Stimulated activated CD8-positive, alpha-beta memory T cell treated with anti-CD3 and anti-CD28 coated beads, Interleukin-2, amount 100 ng/mL, for 48 hours (primary cell): ENCODE results near the gene TNPO1.
"Not testable (repeated sequence)": the region's sequence is repeated elsewhere in the genome, so short reads cannot be mapped to it uniquely, and the experiment has no call there.

Experiments
- DNase-seq, 2 donors: peaks; one replicate each; pipeline ENCODE4 v3.0.0-alpha.2; 2020; ENCODE audit warnings: low read depth in 2 of 2

The TNPO1 gene

DNA sequence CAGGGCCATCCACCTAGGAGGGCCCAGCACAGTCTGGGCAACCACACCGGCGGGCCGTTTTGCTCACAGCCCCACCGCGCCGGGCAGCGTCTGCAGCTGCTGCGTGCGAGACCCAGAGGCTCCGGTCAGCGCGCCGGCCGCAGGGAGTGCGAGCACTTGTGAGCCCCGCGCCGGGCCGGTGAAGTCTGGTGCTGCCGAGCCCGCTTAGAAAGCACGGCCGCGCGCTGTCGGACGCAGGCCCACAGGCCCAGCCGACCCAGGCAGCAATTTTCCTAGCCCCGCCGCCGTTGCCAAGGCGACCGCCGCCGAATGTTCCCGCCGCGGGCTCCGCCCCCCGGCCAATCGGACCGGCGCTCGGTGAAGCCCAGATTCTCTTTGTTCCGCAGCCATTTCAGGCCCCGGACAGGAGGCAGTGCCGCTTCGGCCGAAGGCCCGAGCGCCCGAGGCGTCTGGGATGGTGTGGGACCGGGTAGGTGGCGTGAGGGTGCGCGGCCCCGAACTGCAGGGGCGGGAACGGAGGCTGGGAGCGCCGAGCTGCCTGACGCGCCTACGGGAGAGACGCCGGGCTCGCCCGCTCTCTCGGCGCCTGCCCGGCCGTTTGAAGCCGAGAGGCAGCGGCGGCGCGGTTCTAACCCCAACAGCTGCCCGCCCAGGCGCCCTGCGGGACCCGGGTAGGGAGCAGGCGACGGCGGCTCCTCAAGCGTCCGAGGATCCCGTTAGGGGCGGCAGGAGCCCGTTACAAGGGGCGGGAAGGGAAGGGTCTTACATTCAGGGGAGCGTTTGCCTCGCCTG lies at the start of gene TNPO1:
TSS of gene TNPO1 (plus strand) at position 378 of the 792 bp plus-strand sequence. CDS start at position 455, 77 bp downstream.
- peak; percentile 77 to 82 for DNase-seq

DNA sequence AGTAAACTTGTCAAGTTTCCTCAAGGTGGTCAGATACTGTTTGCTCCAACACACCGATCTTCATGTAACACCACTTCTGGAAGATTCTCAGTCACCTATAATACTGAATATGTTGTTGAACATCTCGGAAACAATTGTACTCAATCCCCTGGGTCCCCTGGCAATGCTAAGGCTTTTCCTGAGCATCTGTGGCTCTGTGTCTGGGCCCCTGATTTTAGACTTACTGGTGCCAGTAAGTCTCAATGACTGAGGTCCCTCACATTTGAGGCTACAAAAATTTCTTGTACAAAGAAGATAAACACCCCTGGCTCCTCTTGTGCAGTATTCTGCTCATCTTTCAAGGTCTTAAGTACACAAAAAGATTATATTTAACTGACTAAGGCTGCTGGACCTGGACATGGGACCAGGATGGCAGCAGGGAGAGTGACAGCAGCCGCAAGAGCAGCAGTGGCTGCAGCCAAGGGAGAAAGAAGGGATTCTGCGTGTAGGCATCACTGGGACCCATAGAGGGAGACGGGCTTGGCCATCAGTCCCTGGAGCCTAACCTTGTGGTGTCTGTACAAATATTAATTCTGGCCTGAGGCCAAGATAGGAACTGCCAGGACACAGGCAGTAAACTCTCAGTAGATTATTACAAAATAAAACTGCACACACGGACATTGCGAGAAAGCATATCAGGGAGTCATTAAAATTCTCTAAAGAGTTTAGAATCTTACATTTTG lies 49.0 kb upstream of the TNPO1 start:
- DNase-seq = no peak

DNA sequence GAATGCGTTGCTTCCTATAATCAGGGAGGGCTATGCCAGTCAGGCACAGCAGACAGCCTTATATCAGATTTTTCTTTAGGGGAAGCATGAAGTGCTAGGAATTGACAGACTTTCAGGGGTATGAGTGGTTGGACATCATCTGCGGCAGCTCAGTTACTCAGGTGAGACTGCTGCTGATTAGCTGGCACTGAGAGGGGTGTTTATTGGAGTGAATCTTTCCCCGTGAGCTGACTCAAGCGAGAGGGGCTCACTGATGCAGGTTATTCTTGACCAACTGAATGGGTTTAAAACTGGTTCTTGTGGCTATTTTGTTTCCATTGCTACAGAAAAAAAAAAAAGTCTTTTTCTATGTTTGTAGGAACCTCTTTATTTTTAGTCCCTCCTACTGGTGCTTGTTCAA lies 46.2 kb upstream of the TNPO1 start:
- DNase-seq = no peak

DNA sequence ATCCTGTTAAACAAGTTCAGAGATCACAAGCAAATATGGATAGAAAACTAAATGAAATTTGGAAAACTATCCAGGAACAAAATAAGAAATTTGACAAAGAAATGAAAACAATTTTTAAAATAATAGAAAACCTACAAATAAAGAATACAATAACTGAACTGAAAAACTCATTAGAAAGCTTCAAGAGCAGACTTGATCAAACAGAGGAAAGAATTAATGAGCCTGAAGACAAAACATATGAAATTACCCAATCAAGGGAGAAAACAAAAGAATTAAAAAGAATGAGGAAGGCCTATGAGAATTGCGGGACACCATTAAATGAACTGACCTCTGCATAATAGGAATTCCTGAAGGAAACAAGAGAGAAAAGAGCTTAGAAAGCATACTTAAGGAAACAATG lies 39.8 kb upstream of the TNPO1 start:
- DNase-seq = no peak

DNA sequence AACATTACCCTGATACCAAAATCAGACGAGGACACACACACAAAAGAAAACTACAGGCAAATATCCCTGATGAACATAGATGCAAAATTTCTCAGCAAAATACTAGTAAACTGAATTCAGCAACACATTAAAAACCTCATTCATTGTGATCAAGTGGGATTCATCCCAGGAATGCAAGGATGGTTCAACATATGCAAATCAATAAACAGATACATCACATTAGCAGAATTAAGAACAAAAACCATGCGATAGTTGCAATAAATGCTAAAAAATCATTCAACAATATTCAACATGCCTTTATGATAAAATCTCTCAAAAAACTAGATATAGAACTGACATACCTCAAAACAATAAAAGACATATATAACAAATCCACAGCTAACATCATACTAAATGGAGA lies 36.9 kb upstream of the TNPO1 start:
- no peak for DNase-seq

DNA sequence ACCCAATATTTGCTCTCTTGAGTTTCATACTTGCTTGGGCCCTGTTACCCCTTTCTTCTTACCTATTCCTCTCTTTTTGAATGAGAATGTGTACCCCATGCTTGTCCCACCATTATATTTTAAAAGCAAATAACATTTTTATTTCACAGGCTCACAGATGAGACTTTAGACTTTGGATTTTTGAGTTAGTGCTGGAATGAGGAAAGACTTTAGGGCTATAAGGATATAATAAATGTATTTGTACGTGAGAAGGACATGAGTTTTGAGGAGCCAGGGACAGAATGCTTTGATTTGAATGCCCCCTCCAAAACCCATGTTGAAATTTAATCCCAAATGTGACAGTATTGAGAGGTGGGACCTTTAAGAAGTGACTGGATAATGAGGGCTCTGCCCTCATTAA lies 33.1 kb upstream of the TNPO1 start:
- DNase-seq = no peak

DNA sequence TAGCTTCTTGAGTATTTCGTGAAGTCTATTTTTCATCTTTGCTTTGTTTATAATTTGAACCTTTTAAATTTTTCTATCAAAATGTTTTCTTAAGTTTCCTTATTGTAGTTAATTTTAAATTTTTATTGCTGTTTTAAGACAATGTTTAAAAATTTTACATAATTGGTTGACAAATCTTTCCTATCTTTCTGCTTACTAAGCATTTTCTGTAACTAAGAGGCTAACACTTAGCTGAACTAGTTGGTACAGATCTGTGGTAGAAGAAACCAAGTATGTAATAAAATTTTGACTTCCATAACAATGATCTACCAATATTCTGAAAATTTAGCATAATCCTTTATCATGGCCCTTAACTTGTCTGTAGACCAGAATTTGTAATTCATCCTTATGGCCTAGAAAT lies 32.3 kb upstream of the TNPO1 start:
- no peak for DNase-seq

DNA sequence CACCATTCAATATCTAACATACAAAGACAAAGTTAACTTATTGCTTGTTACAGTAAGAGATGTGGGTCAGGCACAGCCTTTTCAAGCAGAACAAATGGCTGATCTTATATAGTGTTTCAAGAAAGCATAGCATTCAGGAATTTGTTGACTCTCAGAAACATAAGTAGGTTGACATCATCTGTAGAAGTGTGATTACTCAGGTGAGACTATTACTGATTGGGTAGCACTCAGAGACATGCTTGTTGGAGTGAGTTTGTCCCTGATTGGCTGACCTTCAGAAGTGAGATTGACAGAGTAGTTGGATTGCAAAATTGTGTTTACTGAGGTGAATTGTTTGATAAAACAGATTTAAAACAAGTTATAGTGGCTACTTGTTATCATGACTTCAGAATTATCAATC lies 30.7 kb upstream of the TNPO1 start:
- no peak for DNase-seq

DNA sequence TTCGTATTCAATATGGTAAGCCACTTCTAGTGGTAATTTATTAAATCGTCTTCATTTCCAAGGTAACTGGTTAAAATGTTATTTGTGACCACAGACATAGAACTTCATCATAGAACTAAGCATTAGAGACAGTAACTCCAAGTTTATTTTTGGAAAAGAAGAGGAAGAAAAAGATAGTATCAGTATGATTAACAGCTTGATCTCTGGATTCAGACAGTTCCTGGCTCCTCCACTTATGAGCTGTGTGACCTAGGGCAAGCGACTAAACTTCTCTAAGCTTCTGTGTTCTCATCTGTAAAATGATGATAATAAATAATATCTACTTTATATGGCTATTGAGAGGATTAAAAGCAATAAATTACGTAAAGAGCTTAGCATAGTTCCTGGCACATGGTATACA lies 29.8 kb upstream of the TNPO1 start:
- DNase-seq = no peak

DNA sequence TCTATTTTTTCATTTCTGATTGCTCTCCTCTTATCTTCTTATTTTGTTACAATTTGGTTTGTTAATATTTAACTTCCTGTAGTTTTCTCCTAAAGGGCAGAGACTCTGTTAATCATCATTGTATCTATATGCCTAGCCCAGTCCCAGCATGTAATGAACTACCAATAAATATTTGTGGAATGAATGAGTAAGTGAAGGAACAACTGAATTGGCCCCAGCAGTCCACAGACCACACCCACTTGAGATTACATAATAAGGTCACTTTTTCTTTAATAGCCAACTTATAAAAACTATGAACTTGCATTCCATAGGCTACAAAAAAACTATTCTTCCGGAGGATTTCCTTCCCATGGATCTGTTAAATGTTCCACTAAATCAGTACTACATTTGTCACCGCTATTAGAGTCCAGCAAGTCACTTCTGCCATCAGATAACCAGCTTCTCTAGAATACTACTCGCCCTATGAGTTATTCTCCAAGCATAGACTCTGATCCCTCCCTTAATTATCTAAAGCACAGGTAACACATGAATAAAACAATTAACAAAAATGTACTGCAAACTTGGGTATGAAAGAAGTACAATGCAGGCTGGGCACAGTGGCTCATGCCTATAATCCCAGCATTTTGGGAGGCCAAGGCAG lies 27.5 kb upstream of the TNPO1 start:
- no peak for DNase-seq

DNA sequence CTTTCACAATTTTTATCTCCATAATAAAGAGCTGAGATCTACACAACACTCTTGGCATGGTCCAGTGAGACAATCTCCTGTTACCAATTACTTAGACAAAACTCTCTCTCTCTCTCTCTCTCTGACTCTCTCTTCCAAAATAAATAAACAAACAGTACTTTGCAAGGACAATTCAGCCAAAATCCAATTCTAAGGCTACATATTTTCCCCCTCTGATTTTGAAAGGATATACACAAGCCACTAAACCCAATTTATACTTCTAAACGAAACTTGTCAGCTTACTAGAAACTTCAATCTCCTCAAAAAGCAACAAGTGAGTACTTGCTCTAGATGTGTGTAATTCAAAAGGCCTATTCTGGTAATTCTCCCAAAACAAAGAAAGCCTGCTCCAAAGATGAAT lies 26.3 kb upstream of the TNPO1 start:
- no peak for DNase-seq

DNA sequence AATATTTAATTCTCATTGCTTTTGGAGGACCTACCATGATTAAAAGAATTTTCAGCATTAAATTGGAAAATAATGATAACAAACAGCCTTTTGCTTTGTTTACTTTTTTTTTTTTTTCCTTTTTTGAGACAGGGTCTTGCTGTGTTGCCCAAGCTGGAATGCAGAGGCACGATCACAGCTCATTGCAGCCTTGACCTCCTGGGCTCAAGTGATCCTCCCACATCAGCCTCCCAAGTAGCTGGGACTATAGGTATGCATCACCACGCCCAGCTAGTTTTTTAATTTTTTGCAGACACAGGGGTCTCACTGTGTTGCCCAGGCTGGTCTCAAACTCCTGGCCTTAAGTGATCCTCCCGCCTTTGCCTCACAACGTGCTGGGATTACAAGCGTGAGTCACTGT lies 23.8 kb upstream of the TNPO1 start:
- DNase-seq = not testable (repeated sequence)

DNA sequence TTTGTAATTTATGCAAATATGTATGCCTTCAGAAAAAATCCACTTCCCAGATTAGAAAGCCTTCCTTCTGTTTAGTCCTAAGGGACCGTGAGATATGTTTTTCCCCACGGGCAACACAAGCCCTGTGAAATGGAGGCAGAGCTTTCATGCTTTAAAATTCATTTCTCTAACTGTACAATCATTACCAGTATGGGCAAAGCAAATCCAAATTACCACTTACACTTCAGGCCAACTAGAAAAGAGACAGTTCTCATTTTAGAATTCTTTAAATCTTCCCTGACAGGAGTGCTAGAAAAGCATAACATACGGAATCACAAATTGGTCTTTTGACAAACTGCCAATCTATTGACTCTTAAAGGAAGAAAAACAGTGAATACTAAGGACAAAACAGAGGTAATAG lies 20.5 kb upstream of the TNPO1 start:
- DNase-seq = no peak

DNA sequence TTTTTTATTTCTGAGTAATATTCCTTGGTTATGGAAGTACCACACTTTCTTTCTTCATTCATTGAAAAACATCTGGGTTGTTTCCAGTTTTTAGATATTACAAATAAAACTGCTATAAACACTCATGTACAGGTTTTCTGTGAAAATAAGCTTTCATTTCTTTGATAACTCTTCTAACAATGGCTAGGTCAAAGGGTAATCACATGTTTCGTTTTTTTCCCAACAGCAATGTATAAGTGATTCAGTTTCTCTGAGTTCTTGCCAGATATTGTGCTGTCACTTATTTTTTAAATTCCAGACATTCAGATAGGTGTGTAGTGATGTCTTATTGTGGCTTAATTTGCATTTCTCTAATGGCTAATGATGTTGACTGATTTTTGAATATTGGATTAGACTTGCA lies 16.7 kb upstream of the TNPO1 start:
- DNase-seq = no peak

DNA sequence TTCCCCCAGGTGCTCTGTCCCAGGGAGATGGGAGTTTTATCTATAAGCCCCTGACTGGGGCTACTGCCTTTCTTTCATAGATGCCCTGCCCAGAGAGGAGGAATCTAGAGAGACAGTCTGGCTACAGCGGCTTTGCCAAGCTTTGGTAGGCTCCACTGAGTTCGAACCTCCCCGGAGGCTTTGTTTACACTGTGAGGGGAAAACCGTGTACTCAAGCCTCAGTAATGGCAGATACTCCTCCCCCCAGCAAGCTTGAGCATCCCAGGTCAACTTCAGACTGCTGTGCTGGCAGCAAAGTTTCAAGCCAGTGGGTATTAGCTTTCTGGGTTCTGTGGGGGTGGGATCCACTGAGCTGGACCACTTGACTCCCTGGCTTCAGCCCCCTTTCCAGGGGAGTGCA lies 7.8 kb upstream of the TNPO1 start:
- not testable (repeated sequence) for DNase-seq

DNA sequence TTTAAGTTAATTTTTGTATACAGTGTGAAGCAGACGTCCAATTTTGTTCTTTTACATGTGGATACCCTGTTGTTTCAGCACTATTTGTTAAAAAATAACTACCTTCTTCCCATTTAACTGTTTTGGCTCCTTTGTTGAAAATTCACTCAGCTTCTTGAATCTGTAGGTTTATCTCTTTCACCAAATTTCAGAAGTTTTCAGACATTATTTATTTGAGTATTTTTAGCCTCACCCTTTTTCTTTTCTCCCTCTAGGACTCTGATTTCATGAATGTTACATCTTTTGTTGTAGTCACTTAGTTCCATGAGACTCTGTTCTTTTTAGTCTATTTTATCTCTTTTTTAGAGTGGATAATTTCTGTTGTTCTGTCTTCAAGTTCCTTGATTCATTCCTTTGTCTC lies 4.6 kb upstream of the TNPO1 start:
- no peak for DNase-seq

DNA sequence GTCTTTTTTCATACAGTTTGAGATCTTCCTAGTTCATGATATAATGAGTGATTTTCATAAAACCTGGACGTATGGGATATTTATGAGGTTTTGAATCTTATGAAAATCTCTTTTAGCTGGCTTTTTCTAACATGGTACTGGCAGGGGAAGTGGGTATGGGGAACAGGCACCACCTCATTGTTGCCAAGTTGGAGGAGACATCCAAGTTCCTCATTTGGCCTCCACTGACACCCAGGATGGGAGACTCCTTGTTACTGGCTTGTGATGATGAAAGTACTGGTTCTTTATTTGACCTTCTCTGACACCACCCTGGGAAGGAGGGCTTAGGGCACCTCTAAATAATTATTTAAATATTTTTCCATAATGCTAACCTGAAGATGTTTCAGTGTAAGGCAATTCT lies 4.0 kb upstream of the TNPO1 start:
- no peak for DNase-seq

DNA sequence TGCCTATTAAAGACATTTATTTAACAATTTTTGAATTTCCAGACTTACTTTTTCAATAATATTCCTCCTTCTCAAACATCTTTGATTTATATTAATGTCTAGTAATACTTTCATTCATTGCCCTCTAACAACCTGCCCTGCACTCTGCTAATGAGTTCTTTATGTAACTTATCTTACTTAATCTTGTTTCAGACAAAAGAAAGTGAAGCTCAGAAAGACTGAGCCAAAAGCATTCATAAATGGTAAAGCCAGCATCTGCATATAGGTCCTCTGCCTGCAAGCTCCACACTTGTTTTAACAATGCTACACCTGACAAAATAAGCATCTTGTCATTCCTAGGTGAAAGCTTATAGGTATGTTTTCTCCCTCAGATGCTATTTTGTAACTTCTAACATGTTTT lies 2.4 kb upstream of the TNPO1 start:
- DNase-seq = no peak

DNA sequence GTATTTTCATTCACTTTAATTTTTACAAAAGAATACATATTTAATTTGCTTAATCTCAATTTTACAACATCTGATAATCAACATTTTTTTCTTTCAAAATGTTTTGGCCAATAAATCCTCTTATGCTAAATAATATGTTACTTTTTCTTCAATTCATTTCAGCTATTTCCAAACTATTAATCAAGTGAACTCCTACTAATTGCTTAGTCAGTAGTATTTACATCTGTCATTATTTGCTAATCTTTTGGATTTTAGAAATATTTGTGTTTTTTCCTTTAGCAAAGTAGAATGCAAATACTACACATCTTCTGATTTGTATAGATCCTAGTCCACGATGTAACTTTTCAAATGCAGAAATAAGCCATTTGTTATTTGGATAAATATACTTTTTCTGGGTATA lies 1.6 kb upstream of the TNPO1 start:
- no peak for DNase-seq

DNA sequence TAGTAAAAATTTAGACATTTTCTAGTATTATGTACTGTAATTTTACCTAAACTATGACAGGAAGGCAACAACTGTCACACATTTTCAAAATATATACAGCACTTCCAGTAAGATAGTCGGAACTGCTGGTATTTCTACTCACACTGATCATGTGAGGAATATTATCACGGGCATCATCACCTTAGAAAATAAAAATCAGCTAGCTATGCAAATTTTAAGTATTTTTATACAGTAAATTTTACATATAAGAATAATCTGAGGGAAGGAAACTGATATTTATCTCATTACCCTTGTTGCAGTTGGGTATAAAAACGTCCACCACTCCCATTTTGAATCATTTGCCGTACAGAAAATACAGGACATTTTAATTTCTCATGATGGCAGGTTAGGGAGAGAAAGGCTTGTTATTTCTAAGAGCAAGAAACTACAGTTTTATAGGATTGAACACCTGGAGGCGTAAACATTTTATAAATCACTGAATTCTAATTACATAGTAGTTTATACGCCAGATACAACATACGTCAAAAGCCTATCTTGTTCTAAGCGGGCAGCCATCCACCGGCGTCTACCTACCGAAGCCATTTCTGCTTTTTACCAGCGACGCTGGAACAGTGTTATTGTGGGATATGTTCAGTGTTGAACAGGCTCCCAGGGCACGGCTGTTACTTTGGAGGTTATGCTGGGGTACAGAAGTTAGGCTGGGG lies 729 bp upstream of the TNPO1 start:
- DNase-seq = no peak

DNA sequence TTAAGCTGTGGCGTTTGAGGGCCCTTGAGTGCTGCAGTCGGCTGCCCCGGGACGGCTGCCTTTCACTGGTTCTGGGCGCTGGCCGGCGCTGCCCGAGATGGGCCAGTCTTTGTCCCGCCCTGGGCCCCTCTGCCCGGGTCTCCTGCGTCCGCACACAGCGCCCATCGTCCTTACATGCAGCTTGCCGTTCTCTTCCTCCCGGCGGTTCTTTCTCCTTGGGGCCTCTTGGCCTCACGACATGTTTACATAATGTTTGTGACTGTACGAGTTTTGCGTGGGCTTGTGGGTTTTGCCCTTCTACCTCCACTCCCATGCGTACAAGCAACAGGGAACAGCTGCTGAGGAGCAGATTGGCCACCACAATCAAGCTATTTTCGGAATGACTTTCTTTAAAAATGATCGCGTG lies 618 bp downstream of the TNPO1 start:
- DNase-seq = peak in 1 of 2 donors; percentile 18

DNA sequence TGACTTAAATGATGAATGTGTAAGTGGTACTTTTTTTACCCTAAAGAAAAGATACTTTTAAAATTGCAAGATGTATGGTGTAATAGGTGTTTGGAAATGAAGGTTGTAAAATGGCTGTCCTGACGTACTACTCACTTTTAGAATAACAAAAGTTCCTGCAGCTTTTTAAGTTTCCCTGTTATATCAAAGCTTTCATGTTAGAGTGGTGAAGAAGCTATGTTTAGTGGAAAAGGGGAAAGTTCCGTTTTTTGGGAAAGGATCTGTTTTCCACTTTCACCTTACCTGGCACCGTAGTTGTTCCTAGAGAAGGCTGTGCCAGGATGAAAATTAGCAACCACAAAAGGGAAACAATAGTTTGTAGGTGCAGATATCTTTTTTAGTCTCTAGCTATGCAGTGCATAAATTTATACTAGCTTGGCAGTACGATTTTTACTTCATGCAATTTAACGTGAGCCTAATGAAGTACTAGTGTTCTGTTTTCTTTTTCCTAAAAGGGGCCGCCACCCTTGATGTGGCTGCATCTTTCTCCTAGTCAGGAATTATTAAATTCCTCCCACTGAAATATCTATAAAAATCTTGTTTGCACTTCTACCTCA lies 1.3 kb downstream of the TNPO1 start:
- no peak for DNase-seq
